OCI-LY3 (cell line): ENCODE data around the gene SMURF1.

Experiments used
- H2AFZ ChIP-seq: fragments of 200-600, 300-600 bp; shearing (Covaris generic); 2 replicates; pipeline ENCODE4 v1.6.0; 2014; ENCODE audit warnings: antibody characterized with exemption, low read depth, low read length
- H3K27ac ChIP-seq: fragments of 200-600, 300-600 bp; sonication (generic); 2 replicates; pipeline ENCODE4 v1.5.1; 2014; ENCODE audit warnings: mild to moderate bottlenecking, low read length, moderate library complexity, mixed read lengths
- H3K27me3 ChIP-seq: fragments of 200-600, 300-600 bp; sonication (generic); 2 replicates; pipeline ENCODE4 v1.6.1; 2014; ENCODE audit warnings: low read depth, low read length, mixed read lengths
- H3K36me3 ChIP-seq: fragments of 200-600, 300-600 bp; sonication (generic); replicated peaks from 2 replicates; pipeline ENCODE3; 2014; ENCODE audit warnings: low read depth, low read length, mixed read lengths
- H3K4me1 ChIP-seq: fragments of 300-600, 200-600 bp; sonication (generic); 2 replicates; pipeline ENCODE4 v1.6.1; 2014; ENCODE audit warnings: low read length, mixed read lengths
- H3K4me2 ChIP-seq: fragments of 200-600, 300-600 bp; sonication (generic); 2 replicates; pipeline ENCODE4 v1.6.1; 2014; ENCODE audit warnings: low read length, mixed read lengths
- H3K4me3 ChIP-seq: fragments of 300-600, 200-600 bp; sonication (generic); 2 replicates; pipeline ENCODE4 v1.5.1; 2014; ENCODE audit warnings: antibody characterized with exemption, mild to moderate bottlenecking, low read length, moderate library complexity
- H3K79me2 ChIP-seq: fragments of 300-600, 200-600 bp; shearing (Covaris generic); 2 replicates; pipeline ENCODE4 v1.6.1; 2014; ENCODE audit warnings: mild to moderate bottlenecking, low read length, mixed read lengths
- H3K9ac ChIP-seq: fragments of 300-600, 200-600 bp; shearing (Covaris generic); 2 replicates; pipeline ENCODE4 v1.6.0; 2014; ENCODE audit warnings: mild to moderate bottlenecking, low read length, moderate library complexity
- H3K9me3 ChIP-seq: fragments of 200-600, 300-600 bp; shearing (Covaris generic); 2 replicates; pipeline ENCODE4 v1.6.1; 2014; ENCODE audit warnings: low read length, mixed read lengths; ENCODE audit not compliant: insufficient read depth
- H4K20me1 ChIP-seq: fragments of 200-600, 300-600 bp; sonication (generic); 2 replicates; pipeline ENCODE4 v1.6.1; 2016; ENCODE audit warnings: low read length, mixed read lengths; ENCODE audit not compliant: insufficient read depth
- EZH2phosphoT487 ChIP-seq: fragments of 200-600 bp; shearing (Covaris generic); IDR thresholded peaks from 2 replicates; pipeline ENCODE4 v1.6.1; 2018; ENCODE audit warnings: antibody characterized with exemption, mixed run types, low read depth
- TF ChIP-seq, protein P1 (sequence below): fragments of 200-600, 300-600 bp; sonication (generic); IDR thresholded peaks from 2 replicates; pipeline ENCODE4 v1.5.1; 2014; ENCODE audit warnings: antibody characterized with exemption, low read length, low read depth

Gene SMURF1

GRCh38 chr7:99146979-99147378 is 3.1 kb upstream of the SMURF1 start:
- H4K20me1 ChIP-seq = peaks cover 8% of the 10 kb centered on the region; the same call in 1 of the 2 replicates
- no peak overlapping the region for H3K4me3 ChIP-seq
- peaks cover 5% of the 10 kb centered on the region; the same call in 1 of the 2 replicates for H3K27me3 ChIP-seq
- peaks cover 14% of the 10 kb centered on the region for H3K4me1 ChIP-seq
- no peak overlapping the region for H2AFZ ChIP-seq
- H3K79me2 ChIP-seq = peaks cover 7% of the 10 kb centered on the region
- H3K36me3 ChIP-seq = no peaks in the 10 kb centered on the region
- no peak overlapping the region for H3K9ac ChIP-seq
- H3K4me2 ChIP-seq = no peak overlapping the region
- no peaks in the 10 kb centered on the region for H3K9me3 ChIP-seq
- TF ChIP-seq, protein P1, sequence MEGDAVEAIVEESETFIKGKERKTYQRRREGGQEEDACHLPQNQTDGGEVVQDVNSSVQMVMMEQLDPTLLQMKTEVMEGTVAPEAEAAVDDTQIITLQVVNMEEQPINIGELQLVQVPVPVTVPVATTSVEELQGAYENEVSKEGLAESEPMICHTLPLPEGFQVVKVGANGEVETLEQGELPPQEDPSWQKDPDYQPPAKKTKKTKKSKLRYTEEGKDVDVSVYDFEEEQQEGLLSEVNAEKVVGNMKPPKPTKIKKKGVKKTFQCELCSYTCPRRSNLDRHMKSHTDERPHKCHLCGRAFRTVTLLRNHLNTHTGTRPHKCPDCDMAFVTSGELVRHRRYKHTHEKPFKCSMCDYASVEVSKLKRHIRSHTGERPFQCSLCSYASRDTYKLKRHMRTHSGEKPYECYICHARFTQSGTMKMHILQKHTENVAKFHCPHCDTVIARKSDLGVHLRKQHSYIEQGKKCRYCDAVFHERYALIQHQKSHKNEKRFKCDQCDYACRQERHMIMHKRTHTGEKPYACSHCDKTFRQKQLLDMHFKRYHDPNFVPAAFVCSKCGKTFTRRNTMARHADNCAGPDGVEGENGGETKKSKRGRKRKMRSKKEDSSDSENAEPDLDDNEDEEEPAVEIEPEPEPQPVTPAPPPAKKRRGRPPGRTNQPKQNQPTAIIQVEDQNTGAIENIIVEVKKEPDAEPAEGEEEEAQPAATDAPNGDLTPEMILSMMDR = no peak
- TF ChIP-seq EZH2phosphoT487 = no peak
- no peak overlapping the region for H3K27ac ChIP-seq

DNA sequence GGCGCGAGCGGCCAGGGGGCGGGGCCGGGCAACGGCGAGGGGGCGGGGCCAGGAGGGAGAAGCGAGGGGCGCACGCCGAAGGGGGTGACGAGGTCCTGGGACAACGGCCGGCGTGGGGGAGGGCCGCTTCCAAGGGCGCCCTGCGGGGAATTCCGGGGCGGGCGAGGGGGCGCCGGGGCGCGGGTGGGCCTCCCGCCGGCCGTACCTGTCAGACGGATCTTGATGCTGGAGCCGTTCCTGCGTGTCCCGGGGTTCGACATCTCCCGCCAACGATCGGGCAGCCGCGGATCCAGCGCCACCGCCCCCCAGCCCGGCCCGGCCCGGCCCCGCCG is 421 bp downstream of the SMURF1 start:
- Histone ChIP-seq H3K9ac (peak overlapping the region; percentile 90), H3K27ac (peak overlapping the region; percentile 56), H3K79me2 (peaks cover 40% of the 10 kb centered on the region), H4K20me1 (peaks cover 35% of the 10 kb centered on the region; the same call in 1 of the 2 replicates), H3K4me1 (peaks cover 20% of the 10 kb centered on the region), H3K4me3 (peak overlapping the region; percentile 91), H3K4me2 (peak overlapping the region; percentile 71), H3K9me3 (no peaks in the 10 kb centered on the region), H2AFZ (no peak overlapping the region), H3K36me3 (peaks cover 4% of the 10 kb centered on the region), H3K27me3 (peaks cover 5% of the 10 kb centered on the region; the same call in 1 of the 2 replicates)
- TF ChIP-seq EZH2phosphoT487 = no peak
- TF ChIP-seq, protein P1 = no peak

GRCh38 chr7:99142727-99143520 is 984 bp downstream of the SMURF1 start:
- H3K9me3 ChIP-seq = no peaks in the 10 kb centered on the region
- peaks cover 5% of the 10 kb centered on the region; the same call in 1 of the 2 replicates for H3K27me3 ChIP-seq
- peaks cover 46% of the 10 kb centered on the region for H3K79me2 ChIP-seq
- peaks cover 4% of the 10 kb centered on the region for H3K36me3 ChIP-seq
- no peak overlapping the region for H2AFZ ChIP-seq
- H3K9ac ChIP-seq = peak overlapping the region; percentile 16; the same call in 1 of the 2 replicates
- H4K20me1 ChIP-seq = peaks cover 41% of the 10 kb centered on the region; the same call in 1 of the 2 replicates
- no peak overlapping the region for H3K27ac ChIP-seq
- H3K4me2 ChIP-seq = peak overlapping the region; percentile 71
- H3K4me1 ChIP-seq = peaks cover 20% of the 10 kb centered on the region
- TF ChIP-seq, protein P1 = no peak
- peak overlapping the region; percentile 91 for H3K4me3 ChIP-seq

- H3K4me1 ChIP-seq = peaks cover 20% of the 10 kb centered on the region
These were observed 1.8 kb downstream of the SMURF1 start for GRCh38 chr7:99141841-99142726.

More at GRCh38 chr7:99141841-99142726, 1.8 kb downstream of the SMURF1 start:
- Histone ChIP-seq H4K20me1 (peaks cover 41% of the 10 kb centered on the region; the same call in 1 of the 2 replicates), H3K4me2 (peak overlapping the region; percentile 36), H3K79me2 (peaks cover 54% of the 10 kb centered on the region), H3K27me3 (peaks cover 3% of the 10 kb centered on the region; the same call in 1 of the 2 replicates), H3K36me3 (peaks cover 4% of the 10 kb centered on the region), H3K27ac (no peak overlapping the region), H3K4me3 (peak overlapping the region; percentile 91; the same call in 1 of the 2 replicates), H3K9ac (no peak overlapping the region; the same call in 1 of the 2 replicates), H2AFZ (no peak overlapping the region), H3K9me3 (no peaks in the 10 kb centered on the region)
- no peak for TF ChIP-seq EZH2phosphoT487
- TF ChIP-seq, protein P1 = no peak
